IPS-11a (cell line): ENCODE measurements around the gene EID3.
A peak's percentile ranks its signal among the peaks of the same experiment; 100 is the strongest.
"Not testable (repeated sequence)": the region's sequence is repeated elsewhere in the genome, so short reads cannot be mapped to it uniquely, and the experiment has no call there.

ENCODE experiments used
- H3K4me3 ChIP-seq: one replicate; pipeline ENCODE4 v1.5.1; 2013; ENCODE audit warnings: low read depth, low read length, control low read depth

The EID3 gene

DNA sequence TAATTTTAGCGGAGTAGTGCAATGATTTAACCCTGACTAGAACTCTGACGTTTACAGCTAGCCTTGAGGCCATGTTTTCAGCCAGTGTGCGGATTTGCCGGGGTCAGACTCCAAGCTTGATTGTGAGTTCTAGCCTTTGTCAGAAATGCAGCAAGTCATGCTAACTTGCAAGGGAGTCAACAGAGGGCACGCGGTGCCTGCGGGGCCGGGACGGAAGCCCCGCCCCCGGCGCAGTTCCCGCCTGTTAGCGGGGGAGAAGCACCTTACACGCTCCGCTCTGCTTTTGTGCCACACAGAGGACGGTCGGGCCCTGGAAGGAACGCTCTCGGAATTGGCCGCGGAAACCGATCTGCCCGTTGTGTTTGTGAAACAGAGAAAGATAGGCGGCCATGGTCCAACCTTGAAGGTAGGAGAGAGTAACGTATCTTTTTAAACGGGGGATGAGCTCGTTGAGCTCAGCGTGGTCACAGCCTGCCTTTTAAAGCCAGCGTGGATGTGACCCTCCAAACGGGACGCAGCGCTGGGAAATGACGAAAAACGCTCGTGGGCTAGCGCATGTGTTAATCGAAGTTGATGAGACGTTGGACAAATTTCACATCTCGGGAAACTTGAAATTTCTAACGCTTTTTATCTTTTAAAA, 14.8 kb upstream of the EID3 start:
- H3K4me3 ChIP-seq = peak overlapping the region; percentile 97

DNA sequence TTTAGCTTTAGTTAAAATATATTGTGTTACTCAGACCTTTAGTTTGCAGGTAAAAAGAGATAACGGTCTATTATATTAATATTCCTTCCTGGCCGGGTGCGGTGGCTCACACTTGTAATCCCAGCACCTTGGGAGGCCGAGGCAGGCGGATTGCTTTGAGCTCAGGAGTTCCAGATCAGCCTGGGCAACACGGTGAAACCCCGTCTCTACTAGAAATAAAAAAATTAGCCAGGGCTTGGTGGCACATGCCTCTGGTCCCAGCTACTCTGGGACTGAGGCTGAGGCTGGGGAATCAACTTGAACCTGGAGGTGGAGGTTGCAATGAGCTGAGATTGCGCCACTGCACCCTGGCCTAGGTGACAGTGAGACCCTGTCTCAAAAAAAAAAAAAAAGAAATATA, 13.2 kb upstream of the EID3 start:
- no peak overlapping the region for H3K4me3 ChIP-seq

GRCh38 chr12:104290855-104291254, 12.7 kb upstream of the EID3 start:
- H3K4me3 ChIP-seq = no peak overlapping the region

DNA sequence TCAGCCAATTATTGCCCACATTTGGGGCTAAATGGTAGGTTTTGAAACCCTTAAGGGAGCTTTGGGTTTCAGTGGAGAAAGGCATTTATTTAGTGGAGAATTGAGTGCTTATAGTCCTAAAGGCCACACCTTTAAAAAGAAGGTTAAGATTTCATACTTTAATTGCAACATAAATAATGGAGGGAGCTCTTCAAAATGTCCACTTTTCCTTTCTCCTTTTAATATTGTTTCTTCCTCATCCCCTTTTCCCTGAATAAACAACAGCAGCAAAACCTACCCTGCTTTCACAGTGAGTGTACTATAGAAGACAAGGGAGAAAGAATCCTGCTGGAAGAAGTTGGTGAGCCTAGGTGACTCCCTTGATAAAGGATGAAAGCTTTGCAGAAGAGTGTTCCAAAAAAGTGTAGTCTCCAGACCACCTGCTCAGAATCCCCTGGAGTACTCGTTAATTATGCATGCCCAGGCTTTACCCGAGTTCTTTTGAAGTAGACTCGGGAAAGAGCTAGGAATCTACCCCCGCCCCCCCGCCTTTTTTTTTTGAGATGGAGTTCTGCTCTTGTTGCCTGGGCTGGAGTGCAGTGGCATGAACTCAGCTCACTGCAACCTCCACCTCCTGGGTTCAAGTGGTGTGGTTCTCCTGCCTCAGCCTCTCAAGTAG, 11.5 kb upstream of the EID3 start:
- H3K4me3 ChIP-seq = no peak overlapping the region

DNA sequence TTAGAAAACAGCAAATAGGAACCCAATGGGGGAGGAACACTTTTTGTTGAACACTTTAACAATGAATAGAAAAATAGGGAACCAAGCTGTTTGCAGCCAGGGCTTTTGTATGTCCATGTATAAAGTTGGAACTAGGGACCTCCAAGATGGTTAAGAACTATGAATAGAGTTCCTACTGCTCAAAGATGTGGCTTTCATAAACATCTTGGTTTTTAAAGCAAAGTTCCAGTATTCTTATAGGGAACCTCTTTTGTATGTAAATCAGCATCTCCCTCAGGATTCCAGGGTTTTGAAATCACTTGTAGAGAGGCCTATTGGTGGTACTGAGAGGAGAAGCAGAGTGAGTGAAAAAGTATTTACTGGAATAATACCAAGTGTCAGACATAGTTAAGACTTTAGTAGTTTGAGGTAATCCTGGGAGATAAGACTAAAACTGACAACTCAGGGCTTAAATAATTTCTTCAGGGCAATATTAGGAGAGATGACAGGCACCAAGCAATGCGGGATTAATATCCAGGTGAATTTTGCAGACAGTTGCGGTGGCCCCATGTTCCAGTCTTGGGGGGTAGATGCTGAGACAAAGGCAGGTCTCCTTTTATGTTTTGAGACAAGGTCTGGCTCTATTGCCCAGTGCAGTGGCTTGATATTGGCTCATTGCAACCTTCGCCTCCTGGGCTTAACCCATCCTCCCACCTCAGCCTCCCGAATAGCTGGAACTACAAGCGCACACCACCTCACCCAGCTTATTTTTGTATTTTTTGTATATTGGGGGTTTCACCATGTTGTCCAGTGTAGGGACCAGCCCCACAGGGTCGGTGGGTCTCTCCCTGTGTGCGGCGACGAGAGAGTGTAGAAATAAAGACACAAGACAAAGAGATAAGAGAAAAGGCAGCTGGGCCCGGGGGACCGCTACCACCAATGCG, 10.4 kb upstream of the EID3 start:
- no peak overlapping the region for H3K4me3 ChIP-seq

GRCh38 chr12:104294158-104294859, 9.2 kb upstream of the EID3 start:
- H3K4me3 ChIP-seq = not testable (repeated sequence)

DNA sequence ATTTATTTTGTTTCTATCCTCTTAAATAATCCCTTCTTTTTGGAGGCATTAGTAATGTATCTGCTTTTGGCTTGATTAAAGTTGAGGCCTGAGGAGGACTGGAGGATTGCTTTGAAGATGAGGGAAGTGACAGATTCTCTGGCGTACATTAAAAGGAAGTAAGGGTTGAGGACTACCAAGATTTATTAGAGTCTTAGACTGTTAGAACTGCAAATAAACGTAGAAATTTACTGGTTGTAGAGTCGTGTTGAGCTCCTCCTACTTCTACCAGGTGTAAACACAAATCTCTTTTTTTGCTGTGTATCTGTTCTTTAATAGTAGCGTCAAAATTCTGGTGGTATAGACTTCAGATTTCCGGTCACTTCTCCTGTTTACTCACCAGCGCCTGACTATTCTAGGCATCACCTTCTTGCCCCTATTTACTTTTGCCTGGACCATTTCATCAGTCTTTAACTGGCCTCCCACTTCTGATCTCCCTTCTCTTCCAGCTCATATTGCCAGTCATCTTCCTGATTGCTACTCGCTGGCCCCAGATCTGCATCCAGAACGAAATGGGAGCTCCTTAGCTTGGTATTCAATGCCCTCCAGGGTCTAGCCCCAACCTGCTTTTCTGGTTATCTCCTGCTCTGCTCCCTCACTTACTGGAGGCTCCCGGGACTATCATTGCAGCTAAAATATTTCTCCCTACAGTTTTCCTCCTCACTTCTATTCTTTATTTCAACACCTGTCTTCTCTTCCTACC, 8.4 kb upstream of the EID3 start:
- no peak overlapping the region for H3K4me3 ChIP-seq

GRCh38 chr12:104295954-104296353, 7.6 kb upstream of the EID3 start:
- no peak overlapping the region for H3K4me3 ChIP-seq

- no peak overlapping the region for H3K4me3 ChIP-seq
Measured at GRCh38 chr12:104296718-104297117, 6.8 kb upstream of the EID3 start.

DNA sequence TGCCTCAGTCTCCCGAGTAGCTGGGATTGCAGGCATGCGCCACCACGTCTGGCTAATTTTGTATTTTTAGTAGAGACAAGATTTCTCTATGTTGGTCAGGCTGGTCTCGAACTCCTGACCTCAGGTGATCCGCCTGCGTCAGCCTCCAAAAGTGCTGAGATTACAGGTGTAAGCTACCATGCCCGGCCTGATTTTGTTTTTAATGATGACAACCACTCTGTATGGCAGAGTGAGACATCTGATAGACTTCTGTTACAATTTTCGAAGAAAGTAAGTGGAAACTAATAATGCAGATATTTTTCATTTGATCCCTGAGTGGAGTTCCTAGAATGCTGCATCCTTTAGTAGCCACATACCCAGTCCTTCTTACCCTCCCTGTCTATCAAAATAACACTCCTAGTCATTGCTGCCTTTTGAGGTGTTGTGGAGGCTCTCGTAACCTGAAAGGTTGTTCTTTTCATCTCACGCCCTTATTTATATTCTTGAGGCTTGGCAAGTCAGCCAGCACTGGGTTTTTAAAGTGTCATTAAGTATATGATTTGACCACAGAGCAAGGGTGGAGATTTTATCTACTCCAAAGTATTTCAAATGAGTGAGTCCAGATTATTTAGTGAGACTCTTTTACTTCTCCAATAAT, 5.9 kb upstream of the EID3 start:
- no peak overlapping the region for H3K4me3 ChIP-seq

GRCh38 chr12:104299842-104300481, 3.6 kb upstream of the EID3 start:
- H3K4me3 ChIP-seq = no peak overlapping the region

GRCh38 chr12:104304261-104305009, 896 bp downstream of the EID3 start:
- no peak overlapping the region for H3K4me3 ChIP-seq

GRCh38 chr12:104305349-104305748, 1.8 kb downstream of the EID3 start:
- H3K4me3 ChIP-seq = no peak overlapping the region

- no peak overlapping the region for H3K4me3 ChIP-seq
Measured at GRCh38 chr12:104306376-104306775, 2.8 kb downstream of the EID3 start.

GRCh38 chr12:104306943-104307654, 3.6 kb downstream of the EID3 start:
- H3K4me3 ChIP-seq = no peak overlapping the region

DNA sequence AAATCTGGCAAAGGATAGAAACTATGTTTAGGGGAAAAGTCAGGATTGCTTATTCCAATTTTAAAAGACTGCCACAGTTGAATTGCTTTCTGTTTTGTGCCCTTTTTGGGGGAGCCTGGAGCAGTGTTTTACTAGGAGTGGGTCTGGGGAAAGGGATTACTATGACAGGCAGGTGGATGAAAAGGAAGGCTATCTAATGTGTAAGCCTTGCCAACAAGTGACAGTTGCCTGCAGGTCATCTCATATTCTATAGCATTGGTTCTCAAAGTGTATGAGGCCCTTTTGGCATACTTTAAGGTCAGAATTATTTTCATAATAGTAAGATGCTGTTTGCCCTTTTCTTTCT, 4.1 kb downstream of the EID3 start:
- H3K4me3 ChIP-seq = no peak overlapping the region

DNA sequence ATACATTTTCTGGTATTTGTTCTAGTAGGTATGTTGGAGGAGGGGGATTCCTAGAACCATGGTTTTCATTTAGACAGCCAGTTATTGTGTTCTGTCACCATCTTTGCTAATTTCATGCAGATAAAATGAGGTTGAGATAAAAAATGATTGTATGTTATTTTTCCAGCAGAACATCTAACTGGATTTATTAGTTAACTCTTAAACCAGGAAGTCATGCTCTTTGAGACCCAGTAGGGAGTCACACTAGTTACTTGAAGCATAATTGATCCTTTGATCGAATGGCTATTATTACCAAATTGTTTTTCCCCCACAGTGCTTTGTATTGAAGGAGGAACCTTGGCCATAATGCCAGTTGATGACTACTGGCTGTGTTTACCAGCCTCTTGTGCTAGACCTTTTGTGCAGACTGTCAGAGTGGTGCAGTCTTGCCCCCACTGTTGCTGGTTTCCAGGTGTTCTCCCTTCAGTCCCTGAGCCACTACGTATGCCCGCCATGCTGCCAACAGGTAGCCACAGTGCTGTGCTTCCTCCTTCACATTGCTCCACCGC, 6.0 kb downstream of the EID3 start:
- H3K4me3 ChIP-seq = no peak overlapping the region
